ENCODE data around the gene FSHB.
"Not testable (repeated sequence)": the region's sequence is repeated elsewhere in the genome, so short reads cannot be mapped to it uniquely, and the experiment has no call there.

Gene FSHB

GRCh38 chr11:30230714-30231113 lies at the start of gene FSHB:
Gene FSHB, plus strand, starts transcription at chr11:30231014. Its CDS starts 889 bp downstream, at chr11:30231903.
- no peak for DNase-seq

- no peak for DNase-seq
These were observed 44.1 kb upstream of the FSHB start for GRCh38 chr11:30186748-30187147.

GRCh38 chr11:30192620-30193019 lies 38.2 kb upstream of the FSHB start:
- DNase-seq: no peak

- DNase-seq: no peak
These were observed 34.2 kb upstream of the FSHB start for GRCh38 chr11:30196400-30197206.

GRCh38 chr11:30197869-30198268 lies 32.9 kb upstream of the FSHB start:
- no peak for DNase-seq

GRCh38 chr11:30202989-30203388 lies 27.8 kb upstream of the FSHB start:
- DNase-seq: not testable (repeated sequence)

GRCh38 chr11:30203850-30204249 lies 27.0 kb upstream of the FSHB start:
- no peak for DNase-seq

- DNase-seq: no peak
These were observed 24.4 kb upstream of the FSHB start for GRCh38 chr11:30206249-30206996.

GRCh38 chr11:30210357-30210756 lies 20.5 kb upstream of the FSHB start:
- DNase-seq: no peak

GRCh38 chr11:30216534-30216933 lies 14.3 kb upstream of the FSHB start:
- DNase-seq: no peak

GRCh38 chr11:30218278-30218677 lies 12.5 kb upstream of the FSHB start:
- no peak for DNase-seq

- DNase-seq: no peak
These were observed 5.2 kb upstream of the FSHB start for GRCh38 chr11:30225642-30226041.

GRCh38 chr11:30228323-30228884 lies 2.4 kb upstream of the FSHB start:
- DNase-seq: no peak

GRCh38 chr11:30239025-30239424 lies 8.2 kb downstream of the FSHB start:
- no peak for DNase-seq

- DNase-seq: no peak
These were observed 13.5 kb downstream of the FSHB start for GRCh38 chr11:30244265-30244664.

- DNase-seq: no peak
These were observed 14.8 kb downstream of the FSHB start for GRCh38 chr11:30245621-30246020.

- DNase-seq: no peak
These were observed 23.8 kb downstream of the FSHB start for GRCh38 chr11:30254307-30255298.

GRCh38 chr11:30255637-30256036 lies 24.8 kb downstream of the FSHB start:
- DNase-seq: no peak

- DNase-seq: no peak
These were observed 26.2 kb downstream of the FSHB start for GRCh38 chr11:30257058-30257457.

GRCh38 chr11:30258679-30259078 lies 27.9 kb downstream of the FSHB start:
- DNase-seq: no peak

GRCh38 chr11:30260813-30261212 lies 30.0 kb downstream of the FSHB start:
- DNase-seq: no peak

- DNase-seq: no peak
These were observed 31.0 kb downstream of the FSHB start for GRCh38 chr11:30261821-30262220.

GRCh38 chr11:30268638-30269037 lies 37.8 kb downstream of the FSHB start:
- DNase-seq: not testable (repeated sequence)
